K562 (cell line): ENCODE measurements around the gene CHN2.

ENCODE experiments used
- CTCF ChIP-seq, 3 experiments: IDR thresholded peaks in 2 of 3; conservative IDR thresholded peaks in 1 of 3; 2 replicates each; pipeline ENCODE4 v1.5.1; 2011 to 2012; ENCODE audit warnings: low read length in 3 of 3, mild to moderate bottlenecking in 3 of 3, control low read depth in 2 of 3, improper control_type of control experiment in 1 of 3, inconsistent platforms in 1 of 3, low read depth in 1 of 3, mixed read lengths in 1 of 3, moderate library complexity in 1 of 3; ENCODE audit not compliant: insufficient read depth in 2 of 3
- NONO ChIP-seq, 2 experiments: fragments of 200-400 bp in 1 of 2; fragments of 450-650 bp in 1 of 2; formaldehyde crosslinking in 1 of 2; IDR thresholded peaks; 2 replicates each; pipeline ENCODE4 v1.6.1; 2017; ENCODE audit warnings: low read depth in 2 of 2, mild to moderate bottlenecking in 2 of 2, moderate library complexity in 2 of 2, low read length in 1 of 2
- RAD21 ChIP-seq, 2 experiments: fragments of 250-450 bp in 1 of 2; fragments of 450-650 bp in 1 of 2; sonication (Bioruptor Pico) in 1 of 2; formaldehyde crosslinking in 1 of 2; IDR thresholded peaks in 1 of 2; conservative IDR thresholded peaks in 1 of 2; 2 replicates each; pipeline versions ENCODE4 v1.4.0 to v1.8.0; 2020 to 2022; ENCODE audit warnings: mild to moderate bottlenecking in 2 of 2, moderate library complexity in 1 of 2
- SP2 ChIP-seq: IDR thresholded peaks from 2 replicates; pipeline ENCODE4 v1.6.1; 2011; ENCODE audit warnings: mild to moderate bottlenecking, low read depth, low read length, moderate library complexity; ENCODE audit not compliant: poor library complexity, severe bottlenecking; ENCODE audit errors: extremely low read depth
- ZNF232 ChIP-seq: sonication (generic); formaldehyde crosslinking; IDR thresholded peaks from 2 replicates; pipeline ENCODE4 v1.8.0; 2022; ENCODE audit warnings: mild to moderate bottlenecking, missing genetic modification reagents

- TF ChIP-seq ZNF232 (CRISPR knock-in tag) = no peak
- TF ChIP-seq SP2 = no peak
- TF ChIP-seq CTCF (IDR thresholded peaks at IDR 0.05 in 2 of 3, conservative IDR thresholded peaks at IDR 0.05 in 1 of 3; ENCODE audit: insufficient read depth in 2 of 3, low read depth in 1 of 3, low read length in 3 of 3) = no peak
- no peak for TF ChIP-seq NONO (IDR thresholded peaks at IDR 0.05; ENCODE audit: low read depth in 2 of 2, low read length in 1 of 2)
- no peak for TF ChIP-seq RAD21 (CRISPR knock-in tag; conservative IDR thresholded peaks at IDR 0.05 in 1 of 2, IDR thresholded peaks at IDR 0.05 in 1 of 2)
These were observed 9.0 kb upstream of the CHN2 start for GRCh38 chr7:29185613-29186012.
